Effector CD4-positive, alpha-beta T cell (primary cell): ENCODE measurements around the gene ZNF629.

Experiments
- DNase-seq: peaks from one replicate; pipeline ENCODE4 v3.0.0-alpha.2; 2020

ZNF629 gene

DNA sequence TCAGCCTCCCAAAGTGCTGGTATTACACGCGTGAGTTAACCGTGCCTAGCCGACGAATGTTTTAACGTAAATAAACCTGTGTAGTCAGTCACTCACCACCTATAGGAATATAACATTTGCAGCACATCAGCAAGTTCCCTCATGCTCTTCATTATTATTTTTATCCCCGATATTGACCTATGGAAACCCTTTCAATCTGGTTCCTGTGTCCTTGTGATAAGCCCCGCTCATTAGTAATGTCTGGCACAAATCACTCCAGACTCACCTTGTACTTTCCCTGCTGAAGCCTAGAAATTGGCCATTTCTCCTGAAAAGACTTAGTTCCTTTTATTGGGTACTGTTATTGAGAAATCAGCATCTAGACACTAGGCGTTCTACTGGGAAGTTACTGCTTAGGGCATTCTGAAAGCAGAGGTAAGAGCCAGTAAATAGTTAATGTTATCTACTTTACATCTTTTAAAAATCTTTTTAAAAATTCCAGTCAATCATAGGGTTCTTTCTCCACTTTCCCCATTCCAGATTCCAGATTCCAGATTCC lies 40.3 kb downstream of the ZNF629 start:
- DNase-seq = no peak

DNA sequence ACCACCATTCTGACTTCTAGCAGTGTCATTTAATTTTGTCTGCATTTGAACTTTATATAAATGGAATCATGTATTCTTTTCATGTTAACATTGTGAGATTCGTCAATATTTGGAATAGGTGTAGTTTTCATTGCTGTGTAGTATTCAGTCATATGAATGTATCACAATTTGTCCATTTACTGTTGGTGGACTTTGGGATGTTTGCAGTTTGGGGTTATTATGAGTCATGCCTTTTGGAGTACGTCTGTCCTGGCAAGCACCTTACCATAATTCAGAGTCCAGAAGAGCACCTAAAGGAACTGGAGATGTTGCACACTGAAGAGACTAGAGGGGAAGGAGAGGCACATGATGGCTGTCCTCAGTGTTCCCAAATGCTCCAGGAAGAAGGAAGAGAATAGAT lies 41.9 kb downstream of the ZNF629 start:
- no peak for DNase-seq

DNA sequence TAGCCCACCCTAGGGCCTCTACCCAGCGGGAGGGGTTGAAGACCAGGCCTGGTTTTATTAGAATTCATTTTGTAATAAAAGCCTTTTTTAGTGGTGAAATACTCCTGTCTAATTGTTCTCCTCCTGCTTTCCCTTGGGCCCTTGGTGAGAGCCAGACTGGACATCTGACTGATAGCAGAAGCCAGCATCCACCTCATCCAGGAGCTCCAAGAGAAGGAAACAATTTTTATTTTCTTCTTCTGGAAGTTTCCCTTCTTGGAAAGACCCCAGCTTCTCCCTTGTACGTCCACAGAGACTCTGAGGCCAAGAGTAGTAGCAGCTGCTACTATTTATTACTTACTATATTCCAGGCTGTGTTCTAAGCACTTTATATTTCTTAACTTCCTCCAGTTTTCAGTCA lies 42.8 kb downstream of the ZNF629 start:
- DNase-seq = no peak

DNA sequence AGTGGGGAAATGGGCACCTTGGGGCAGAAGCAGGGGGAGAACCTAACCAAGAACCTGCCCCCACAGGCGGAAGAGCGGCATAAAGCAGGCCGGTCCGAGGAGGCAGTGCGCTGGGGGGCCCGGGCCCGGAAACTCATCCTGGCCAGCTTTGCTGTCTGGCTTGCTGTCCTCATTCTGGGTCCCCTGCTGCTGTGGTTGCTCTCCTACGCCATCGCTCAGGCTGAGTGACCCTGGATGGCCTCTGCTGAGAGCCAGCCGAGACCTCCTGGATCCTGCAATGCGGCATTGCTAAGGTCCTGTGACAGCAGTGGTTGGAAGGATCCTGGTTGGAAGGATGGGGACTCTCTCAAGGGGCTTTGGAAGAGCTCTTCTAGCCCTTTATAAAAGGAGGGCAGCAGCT lies 43.3 kb downstream of the ZNF629 start:
- DNase-seq = no peak

DNA sequence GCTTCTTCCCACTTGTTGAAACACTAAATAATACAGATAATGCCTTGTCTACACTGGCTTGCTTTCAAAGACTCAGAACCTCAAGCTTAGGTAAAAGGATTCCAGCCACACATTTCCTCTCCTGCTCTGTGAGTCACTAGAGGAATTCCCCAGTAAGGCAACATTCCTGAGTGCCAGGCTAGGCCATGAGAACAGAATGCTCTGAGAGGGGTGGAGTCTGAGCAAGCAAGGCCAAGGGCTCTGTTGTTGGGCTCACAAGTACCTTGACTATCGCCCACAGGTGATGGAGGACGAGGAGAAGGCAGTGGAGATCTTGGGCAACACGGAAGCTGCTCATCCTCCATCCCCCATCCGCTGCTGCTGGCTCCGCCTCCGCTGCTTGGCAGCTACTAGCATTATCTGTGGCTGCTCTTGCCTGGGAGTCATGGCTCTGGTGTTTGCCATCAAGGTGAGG lies 45.5 kb downstream of the ZNF629 start:
- no peak for DNase-seq

DNA sequence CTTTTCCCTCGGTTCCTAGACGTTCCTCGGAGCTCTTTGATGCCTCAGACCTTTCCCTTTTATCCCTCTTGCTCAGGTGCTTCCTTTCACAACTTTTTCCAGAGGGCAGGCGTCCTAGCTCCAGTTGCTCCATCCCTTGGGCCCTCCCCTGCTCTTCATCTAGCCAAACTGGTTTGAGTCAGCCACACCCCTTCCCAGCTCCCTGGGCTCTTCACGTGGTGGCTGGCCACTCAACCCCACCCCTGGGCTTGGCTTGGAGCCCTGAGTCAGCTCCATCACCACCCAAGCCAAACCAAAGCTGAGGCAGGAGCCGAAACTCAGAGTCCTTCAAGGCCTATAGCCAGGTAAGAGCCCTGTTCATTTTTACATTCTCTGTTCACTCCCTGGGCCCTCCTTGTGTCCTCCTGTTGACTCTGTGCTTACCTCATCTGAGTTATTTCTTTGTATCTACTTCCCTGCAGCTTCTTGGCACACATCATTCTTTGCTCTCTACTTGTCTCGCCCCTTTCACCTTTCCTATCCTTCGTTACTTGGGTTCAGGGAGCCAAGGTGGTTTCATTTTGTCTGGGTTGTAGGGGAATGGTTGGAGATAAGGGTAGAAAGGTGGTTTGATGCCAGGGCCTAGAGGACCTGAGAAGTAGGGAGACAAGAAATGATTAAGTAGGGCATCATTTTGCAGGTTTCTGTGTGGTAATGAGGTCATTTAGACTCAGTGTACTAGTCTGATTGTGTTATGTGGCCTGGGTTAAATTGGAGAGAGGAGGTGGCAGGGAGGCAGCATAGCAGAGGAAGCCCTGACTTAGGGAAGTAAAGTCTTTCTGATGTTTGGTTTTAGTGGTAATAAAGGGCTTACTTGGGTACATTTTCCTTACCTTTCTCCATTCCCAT lies 46.4 kb downstream of the ZNF629 start:
- no peak for DNase-seq

DNA sequence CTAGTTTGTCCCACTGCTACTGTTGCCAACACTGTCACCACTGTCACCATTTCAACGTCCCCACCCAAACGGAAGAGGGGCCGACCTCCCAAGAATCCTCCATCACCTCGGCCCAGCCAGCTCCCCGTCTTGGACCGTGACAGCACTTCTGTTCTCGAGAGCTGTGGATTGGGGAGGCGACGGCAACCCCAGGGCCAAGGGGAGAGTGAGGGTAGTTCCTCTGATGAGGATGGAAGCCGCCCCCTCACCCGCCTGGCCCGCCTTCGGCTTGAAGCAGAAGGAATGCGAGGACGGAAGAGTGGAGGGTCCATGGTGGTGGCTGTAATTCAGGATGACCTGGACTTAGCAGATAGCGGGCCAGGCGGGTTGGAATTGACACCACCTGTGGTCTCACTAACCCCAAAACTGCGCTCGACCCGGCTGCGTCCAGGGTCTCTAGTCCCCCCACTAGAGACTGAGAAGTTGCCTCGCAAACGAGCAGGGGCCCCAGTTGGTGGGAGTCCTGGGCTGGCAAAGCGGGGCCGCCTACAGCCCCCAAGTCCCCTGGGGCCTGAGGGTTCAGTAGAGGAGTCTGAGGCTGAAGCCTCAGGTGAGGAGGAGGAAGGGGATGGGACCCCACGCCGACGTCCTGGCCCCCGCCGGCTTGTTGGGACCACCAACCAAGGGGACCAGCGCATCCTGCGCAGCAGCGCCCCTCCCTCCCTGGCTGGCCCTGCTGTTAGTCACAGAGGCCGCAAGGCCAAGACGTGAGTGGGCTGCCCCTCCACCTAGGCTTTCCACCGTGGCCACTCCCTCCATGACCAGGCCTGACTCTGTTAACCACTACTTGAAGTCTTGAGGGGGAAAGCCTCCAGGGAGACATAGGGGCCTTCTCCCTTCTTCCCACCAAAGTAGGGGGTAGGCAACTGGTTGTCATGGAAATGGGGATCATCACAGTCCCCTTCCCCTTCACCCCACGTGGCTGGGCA lies 47.7 kb downstream of the ZNF629 start:
- no peak for DNase-seq

DNA sequence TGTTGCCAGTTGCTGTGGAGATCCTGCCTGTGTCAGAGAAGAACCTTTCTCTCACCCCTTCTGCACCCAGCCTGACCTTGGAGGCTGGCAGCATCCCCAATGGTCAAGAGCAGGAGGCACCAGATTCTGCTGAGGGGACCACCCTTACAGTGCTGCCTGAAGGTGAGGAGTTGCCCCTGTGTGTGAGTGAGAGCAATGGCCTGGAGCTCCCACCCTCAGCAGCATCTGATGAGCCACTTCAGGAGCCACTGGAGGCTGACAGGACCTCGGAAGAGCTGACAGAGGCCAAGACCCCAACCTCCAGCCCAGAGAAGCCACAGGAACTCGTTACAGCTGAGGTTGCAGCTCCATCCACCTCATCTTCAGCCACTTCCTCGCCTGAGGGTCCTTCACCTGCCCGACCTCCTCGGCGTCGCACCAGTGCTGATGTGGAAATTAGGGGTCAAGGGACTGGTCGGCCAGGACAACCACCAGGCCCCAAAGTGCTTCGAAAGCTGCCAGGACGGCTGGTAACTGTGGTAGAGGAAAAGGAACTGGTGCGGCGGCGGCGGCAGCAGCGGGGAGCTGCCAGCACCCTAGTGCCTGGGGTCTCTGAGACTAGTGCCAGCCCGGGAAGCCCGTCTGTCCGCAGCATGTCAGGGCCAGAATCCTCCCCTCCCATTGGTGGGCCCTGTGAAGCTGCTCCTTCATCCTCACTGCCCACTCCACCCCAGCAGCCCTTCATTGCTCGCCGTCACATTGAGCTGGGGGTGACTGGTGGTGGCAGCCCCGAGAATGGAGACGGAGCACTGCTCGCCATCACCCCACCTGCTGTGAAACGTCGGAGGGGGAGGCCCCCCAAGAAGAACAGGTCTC lies 49.0 kb downstream of the ZNF629 start:
- no peak for DNase-seq

DNA sequence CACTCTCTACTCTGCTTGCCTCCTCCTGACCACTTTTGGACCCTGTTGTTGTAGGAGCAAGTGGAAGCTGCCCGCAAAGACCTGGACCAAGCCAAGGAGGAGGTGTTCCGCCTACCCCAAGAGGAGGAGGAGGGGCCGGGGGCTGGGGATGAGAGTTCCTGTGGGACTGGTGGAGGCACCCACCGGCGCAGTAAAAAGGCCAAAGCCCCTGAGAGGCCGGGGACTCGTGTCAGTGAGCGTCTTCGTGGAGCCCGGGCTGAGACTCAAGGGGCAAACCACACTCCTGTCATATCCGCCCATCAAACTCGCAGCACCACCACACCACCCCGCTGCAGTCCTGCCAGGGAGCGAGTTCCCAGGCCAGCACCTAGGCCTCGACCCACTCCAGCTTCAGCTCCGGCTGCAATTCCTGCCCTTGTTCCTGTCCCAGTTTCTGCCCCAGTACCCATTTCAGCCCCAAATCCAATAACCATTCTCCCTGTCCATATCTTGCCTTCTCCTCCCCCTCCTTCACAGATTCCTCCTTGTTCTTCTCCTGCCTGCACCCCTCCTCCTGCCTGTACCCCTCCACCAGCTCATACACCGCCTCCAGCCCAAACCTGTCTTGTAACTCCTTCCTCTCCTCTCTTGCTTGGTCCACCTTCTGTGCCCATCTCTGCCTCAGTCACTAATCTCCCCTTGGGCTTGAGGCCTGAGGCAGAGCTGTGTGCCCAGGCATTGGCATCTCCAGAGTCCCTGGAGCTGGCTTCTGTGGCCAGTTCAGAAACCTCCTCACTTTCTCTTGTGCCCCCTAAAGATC lies 49.8 kb downstream of the ZNF629 start:
- DNase-seq = no peak

DNA sequence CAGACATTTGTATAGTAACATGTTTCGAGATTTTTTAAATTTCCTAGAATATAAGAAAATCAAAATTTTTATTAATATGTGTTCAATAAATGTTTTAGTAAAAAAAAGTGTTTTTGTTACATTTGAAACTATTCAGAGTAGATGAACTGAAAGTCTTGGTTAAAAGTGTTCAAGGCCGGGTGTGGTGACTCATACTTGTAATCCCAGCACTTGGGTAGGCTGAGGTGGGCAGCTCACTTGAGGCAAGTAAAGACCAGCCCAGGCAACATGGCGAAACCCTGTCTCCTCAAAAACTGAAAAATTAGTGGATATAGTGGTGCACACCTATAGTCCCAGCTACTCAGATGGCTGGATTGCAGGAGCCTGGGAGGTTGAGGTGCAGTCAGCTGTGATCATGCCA lies 55.6 kb downstream of the ZNF629 start:
- no peak for DNase-seq

DNA sequence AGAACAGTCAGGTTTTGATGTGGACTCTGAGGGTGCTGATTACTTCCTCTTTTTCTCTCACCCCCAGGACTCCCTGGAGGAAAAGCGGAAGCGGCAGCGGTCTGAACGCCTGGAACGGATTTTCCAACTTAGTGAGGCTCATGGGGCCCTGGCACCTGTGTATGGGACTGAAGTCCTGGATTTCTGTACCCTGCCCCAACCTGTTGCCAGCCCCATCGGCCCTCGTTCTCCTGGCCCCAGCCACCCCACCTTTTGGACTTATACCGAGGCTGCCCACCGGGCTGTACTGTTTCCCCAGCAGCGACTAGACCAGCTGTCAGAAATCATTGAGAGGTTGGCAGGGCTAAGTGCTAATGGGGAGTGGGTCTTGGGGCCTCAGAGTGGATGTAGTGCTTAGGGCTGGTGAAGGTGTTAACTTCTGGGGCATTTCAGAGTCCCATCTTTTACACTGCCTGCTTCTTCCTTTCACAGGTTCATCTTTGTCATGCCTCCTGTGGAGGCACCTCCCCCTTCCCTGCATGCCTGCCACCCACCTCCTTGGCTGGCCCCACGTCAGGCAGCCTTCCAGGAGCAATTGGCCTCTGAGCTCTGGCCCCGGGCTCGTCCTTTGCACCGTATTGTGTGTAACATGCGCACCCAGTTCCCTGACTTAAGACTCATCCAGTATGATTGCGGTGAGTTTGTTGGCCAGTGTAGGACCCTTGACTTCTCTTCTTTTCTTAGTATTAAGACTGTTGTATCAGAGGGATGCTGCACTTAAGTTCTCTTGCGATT lies 57.9 kb downstream of the ZNF629 start:
- no peak for DNase-seq
